ENCODE results near the gene NINJ1.
"Not testable (repeated sequence)": the region's sequence is repeated elsewhere in the genome, so short reads cannot be mapped to it uniquely, and the experiment has no call there.

The NINJ1 gene

DNA sequence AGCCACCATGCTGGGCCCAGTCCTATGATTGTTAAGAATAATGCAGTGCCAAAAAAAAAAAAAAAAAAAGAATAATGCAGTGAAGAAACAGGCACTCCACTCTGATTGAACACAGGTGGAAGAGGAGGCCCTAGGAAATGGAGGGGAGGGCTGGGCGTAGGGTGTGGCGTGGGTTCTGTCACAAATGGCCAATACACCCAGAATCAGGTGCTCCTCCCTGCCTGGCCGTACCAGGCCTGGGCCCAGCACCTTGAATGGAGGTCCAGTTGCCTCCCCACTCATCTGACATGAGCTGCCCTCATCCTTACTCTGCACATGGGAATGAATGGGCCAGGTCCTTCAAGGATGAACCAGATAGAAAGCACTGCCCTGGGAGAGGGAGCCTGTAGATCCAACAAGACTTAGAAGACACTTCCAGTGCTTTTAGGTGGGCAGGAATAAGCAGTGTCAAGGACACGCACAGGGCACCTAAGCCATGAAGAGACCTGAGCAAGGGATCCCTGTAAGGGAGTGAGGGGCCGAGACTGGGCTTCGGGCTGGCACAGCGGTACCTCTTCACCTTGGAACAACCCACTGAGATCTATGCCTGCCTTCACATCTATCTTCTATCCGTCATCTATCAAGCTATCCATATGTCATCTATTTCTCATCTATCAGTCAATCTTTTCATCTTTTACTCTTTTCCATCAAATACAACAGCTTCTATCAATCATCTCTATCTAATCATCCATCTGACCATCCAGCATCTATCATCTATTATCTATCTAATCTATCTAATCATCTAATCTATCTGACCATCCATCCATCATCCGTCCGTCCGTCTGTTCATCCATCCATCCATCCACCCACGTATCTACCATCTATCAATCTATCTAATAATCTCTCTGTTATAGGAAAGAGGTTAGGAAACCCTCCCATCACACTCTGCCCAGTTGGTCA, 15.9 kb downstream of the NINJ1 start:
- DNase-seq, result no peak

- DNase-seq, result not testable (repeated sequence)
Measured at GRCh38 chr9:93117521-93117920, 16.5 kb downstream of the NINJ1 start.

- peak; percentile 64 to 79 for DNase-seq
Measured at GRCh38 chr9:93116072-93116961, 17.7 kb downstream of the NINJ1 start.

- no peak for DNase-seq
Measured at GRCh38 chr9:93115486-93116071, 18.5 kb downstream of the NINJ1 start.

GRCh38 chr9:93114984-93115335, 19.1 kb downstream of the NINJ1 start:
- no peak for DNase-seq

DNA sequence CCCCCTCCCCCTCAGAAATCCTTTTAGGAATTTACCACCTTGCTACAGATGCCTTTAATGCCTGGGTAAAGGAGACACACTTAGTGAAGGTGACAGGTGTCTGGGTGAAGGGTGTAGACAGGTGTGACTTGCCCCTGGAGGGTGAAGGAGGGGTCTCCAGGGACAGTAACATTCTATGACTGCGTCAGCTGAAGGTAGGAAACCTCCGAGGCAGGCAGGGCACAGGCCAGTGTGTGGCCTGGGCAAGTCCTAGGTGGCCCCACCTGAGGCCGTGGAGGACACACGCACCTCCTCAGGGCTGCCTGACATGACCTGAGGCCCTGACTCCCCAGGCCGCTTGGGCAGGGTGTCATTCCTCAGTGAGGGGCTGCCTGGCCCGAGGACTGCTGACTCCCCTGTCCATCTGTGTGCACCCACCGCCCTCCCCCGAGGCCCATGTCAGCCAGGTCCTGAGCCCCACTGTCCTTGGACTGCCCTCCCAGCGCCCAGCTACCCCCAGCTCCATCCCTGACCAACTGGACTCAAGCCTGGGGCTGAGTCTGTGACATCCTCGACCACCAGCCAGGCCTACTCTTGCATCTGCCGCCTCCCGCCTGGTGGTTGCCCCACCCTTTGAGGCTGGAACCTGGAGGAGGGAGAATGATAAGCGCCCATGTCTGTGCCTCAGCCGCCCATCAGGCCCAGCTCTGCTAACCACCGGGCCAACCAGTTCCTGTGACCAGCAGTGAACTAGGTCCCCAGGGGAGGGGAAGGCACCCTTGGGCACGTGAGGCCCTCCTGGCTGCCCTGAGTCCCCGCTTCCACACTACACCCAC, 19.7 kb downstream of the NINJ1 start:
- DNase-seq, result no peak

DNA sequence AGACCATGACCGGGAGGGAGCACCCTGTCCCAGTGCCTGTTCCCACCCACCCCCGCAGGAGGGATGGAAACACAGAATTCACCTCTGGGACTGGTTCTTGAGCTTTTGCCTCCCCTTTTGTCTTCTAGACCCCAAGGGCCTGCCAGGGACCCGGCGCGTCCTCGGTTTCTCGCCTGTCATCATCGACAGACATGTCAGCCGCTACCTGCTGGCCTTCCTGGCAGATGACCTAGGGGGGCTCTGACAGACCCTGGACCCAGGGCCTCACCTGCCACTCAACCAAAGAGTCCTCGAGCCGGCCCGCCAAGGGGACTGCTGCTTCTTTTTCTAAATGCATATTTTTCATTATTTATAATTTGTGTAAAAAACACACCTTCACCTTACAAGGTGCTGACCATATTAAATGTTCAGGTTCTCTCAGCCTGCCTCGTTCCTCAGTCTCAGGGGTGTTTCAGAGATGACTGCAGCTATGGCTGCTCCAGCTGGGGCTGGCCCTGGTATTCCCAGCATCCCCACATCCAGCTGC, 21.1 kb downstream of the NINJ1 start:
- DNase-seq, result no peak

GRCh38 chr9:93112116-93112863, 21.8 kb downstream of the NINJ1 start:
- DNase-seq, result no peak

GRCh38 chr9:93111371-93112115, 22.5 kb downstream of the NINJ1 start:
- no peak for DNase-seq

DNA sequence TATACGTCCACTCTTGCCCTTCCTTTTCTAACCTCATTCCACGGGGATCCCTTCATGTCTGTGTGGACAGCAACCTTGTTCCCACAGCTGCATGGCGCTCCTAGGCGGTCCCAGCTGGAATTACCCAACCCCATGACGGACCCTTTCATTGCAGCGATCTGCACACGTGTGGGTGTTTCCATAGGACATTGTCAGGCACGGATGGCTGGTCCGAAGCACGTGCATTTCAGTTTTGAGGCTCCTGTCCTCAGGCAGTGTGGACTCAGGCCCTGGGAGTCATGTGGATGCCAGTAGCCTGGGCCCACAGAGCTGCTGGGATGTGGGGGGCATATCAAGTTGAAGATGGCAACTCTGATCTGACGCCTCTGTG, 23.1 kb downstream of the NINJ1 start:
- DNase-seq, result no peak

- no peak for DNase-seq
Measured at GRCh38 chr9:93110311-93110855, 23.7 kb downstream of the NINJ1 start.

- no peak for DNase-seq
Measured at GRCh38 chr9:93108291-93109041, 25.6 kb downstream of the NINJ1 start.

DNA sequence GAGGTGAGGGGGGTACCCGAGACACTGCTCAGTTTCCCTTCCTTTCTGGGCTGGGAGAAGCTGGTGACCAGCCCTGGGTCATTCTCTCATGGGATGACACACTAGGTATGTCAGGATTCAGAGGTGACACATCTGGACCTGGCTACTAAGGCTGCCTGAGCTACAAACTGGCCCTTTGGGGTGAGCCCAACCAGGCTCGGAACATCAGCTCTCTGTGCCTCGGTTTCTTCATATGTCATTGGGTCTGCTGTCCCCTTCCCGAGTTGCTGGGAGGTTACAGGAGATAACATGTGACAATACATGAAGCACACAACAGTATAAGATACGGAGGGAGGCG, 26.3 kb downstream of the NINJ1 start:
- DNase-seq, result no peak

GRCh38 chr9:93107151-93107824, 26.8 kb downstream of the NINJ1 start:
- DNase-seq, result no peak

- no peak for DNase-seq
Measured at GRCh38 chr9:93105620-93106019, 28.4 kb downstream of the NINJ1 start.

DNA sequence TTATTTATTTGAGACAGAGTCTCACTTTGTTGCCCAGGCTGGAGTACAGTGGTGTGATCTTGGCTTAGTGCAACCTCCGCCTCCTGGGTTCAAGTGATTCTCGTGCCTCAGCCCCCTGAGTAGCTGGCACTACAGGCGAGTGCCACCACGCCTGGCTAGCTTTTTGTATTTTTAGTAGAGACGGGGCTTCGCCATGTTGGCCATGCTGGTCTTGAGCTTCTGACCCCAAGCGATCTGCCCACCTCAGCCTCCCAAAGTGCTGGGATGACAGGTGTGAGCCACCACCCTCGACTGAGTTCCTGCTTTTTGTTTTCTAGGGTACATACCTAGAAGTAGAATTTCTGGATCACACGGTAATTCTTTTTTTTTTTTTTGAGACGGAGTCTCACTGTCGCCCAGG, 33.0 kb downstream of the NINJ1 start:
- not testable (repeated sequence) for DNase-seq

- no peak for DNase-seq
Measured at GRCh38 chr9:93100276-93100636, 33.8 kb downstream of the NINJ1 start.

DNA sequence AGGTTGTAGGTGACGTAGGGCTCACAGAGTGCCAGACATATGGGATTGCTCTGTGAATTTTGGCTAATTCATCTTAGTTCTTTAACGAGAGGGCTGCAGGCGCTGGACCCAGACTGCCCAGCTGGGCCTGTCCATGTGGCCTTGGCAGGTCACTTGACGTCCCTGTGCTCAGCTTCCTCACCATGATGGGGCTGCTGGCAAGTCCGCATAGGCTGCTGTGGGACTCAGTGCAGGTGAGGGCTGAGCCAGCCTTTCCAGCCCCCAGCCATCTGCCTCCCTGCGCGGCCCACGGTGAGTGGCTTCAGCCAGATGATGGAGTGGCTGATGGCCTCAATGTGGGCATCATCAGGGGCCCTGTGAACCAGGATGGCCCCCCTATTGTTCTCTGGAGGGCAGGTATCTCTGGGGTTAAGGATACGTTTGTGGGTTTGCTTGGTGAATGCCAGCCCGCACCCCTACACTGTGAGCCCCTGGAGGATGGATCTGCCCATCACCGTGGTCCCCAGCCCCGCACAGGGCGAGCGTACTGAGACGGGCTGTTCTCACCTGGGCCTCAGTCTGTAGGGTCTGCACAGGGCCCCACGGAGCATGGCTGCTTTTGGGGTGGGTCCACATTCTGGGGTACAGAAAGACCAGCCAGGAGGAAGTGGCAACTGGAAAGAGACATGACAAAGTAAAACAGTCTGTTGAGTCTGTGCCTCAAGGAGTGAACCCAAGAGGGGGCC, 34.3 kb downstream of the NINJ1 start:
- no peak for DNase-seq
